Measurements from ENCODE around the gene GABBR2.

- TF ChIP-seq CTCF (IDR thresholded peaks at IDR 0.05) (no peak), POLR2A (IDR thresholded peaks at IDR 0.05) (no peak)
Observed at GRCh38 chr9:98302938-98303632, 405.6 kb downstream of the GABBR2 start.

Measured in right lobe of liver (tissue), 4 donors.